Hypothalamus (tissue), 51 donors: ENCODE data around the gene SNAPIN.
"Not testable (repeated sequence)": the region's sequence is repeated elsewhere in the genome, so short reads cannot be mapped to it uniquely, and the experiment has no call there.

Experiments
- DNase-seq, 51 donors: peaks; one replicate each; lab custom pipeline; 2025; lab: John Stamatoyannopoulos, UW

The SNAPIN gene

DNA sequence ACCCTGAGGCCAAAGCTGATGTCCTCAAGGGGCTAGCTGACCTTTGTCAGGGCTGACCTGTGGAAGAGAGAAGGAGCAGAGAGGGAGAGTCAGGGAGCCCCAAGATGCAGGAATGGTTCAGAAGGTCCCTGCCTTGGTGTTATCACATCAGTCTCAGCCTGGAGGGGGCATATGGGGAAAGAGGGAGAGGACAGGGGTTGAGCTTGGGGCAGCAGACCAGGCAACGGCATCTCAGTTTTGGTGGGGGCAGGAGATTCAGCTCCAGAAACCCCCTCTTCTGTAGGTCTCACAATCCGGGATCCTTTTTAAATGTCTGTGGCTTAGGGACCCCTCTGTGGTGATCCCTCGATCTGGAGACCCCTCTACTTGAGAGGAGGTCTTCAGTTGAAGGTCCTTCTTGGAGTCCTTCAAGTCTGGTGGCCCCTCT lies 32.0 kb upstream of the SNAPIN start:
- no peak for DNase-seq

DNA sequence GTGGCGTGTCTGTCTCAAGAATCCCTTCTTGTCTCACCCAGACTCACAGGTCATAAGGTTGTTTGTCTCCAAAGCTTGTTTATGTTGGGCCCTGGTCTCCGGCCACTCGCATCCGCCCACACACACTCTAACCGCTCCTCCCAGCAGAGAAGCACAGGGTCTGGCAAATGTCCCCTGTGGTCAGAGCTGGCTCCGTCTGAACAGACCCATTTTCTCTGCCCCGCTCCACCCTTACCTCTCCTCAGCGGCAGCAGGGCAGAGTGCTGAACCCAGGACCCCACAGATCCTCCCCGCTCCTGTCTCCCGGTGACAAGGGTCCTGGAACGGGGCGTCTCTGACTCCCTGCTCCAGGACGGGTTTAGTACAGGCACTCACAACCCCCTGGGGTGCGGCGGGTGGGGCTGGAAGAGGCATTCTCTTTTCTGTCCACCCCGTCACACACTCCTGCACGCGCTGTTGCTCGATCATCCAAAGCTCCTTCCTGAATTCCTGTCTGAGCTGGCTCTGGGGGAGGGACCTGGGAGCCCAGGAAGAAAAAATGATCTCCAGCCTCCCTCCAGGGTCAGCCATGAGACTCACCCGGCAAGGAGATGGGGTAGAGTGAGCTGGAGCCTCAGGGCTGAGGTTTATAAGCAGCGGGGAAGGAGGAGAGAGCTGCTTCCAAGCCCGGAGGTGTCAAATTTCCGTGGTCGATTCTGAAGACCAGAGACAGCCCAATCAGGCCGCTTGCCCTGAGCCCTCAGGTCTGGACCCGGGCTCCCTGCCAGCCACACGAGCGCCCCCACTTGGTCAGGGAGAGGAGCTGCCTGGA lies 31.4 kb upstream of the SNAPIN start, which contains the start of gene S100A13:
Gene S100A13 (minus strand): TSS at position 602 of the 811 bp plus-strand sequence. CDS start 1,033 bp downstream, outside the sequence.
- peak in 39 of 51 donors; percentile 19 to 78 (median 63) for DNase-seq

DNA sequence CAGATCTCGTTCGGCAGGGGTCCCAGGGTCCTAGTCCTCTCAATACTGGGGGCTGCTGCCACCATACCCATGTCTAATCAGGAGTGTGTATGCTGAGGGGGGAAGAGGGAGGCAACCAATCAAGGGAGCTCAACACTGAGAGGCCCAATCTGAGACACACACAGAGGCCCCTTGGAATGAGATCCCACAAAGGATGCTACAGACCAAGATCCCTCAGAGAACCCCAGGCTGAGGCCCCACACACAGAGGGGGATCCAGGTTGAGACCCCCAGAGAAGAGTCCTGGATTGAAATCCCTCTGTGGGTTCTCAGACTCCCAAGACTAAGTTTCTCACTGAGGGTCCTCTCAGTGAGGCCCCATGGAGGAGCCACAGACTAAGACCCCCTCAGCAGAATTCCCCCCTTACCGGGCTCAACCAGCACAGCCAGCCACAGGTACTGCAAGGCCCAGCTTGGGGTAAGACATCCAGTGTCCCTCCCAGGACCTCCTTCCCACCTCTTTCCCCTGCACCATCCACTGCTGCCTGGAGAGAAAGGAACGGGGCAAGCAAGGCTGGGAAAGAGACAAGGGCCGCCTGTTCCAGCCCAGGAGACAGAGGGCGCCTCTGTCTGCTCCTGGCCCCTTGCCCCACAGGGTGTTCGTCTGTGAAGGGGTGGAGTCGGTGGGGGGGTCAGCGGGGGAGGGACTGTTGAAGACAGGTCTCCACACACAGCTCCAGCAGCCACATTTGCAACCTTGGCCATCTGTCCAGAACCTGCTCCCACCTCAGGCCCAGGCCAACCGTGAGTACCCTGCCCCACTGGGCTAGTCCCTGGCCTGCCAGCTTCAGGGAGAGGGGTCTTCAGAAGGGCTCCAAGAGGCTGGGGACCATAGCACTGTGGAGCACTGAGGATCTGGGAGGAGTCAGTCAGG lies 30.5 kb upstream of the SNAPIN start, which contains the start of gene S100A1:
Gene S100A1 (plus strand): TSS at position 720 of the 912 bp plus-strand sequence. CDS start 2,088 bp downstream, outside the sequence.
- DNase-seq = peak in 45 of 51 donors; percentile 16 to 90 (median 67)

DNA sequence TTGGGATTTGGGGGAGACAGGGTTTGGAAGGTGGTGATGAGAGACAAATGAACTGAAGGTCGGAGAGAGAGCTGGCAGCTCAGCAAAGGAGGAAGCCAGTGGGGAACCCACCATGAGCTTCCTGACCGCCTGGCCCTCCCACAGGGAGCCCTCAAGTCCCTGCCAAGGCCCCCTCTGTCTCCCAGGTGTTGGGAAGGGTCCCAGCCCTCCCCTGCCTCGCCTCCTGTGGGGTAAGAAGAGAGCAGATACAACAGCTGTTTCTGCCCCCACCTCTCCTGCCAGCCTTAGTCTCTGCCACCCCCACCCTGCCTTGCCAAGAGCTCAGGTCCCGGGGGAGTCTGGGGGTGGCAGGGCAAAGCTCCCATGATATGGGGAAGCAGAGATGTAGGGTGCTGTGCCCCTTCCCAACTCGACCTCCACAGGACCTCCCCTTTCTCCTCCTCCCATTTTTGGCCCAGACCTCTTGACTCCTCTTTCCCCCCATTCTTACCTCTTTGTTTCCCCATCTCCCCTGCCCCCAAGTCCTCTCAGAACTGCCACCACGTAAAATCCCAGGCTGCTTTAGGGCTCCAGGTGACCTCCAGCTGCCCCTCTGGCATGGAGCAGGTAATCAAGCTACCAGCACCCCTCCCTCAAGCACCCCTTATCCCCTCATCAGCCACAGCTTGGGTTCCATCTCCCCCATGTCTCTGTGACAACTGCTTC lies 29.7 kb upstream of the SNAPIN start:
- DNase-seq = peak in 1 of 51 donors; percentile 34

DNA sequence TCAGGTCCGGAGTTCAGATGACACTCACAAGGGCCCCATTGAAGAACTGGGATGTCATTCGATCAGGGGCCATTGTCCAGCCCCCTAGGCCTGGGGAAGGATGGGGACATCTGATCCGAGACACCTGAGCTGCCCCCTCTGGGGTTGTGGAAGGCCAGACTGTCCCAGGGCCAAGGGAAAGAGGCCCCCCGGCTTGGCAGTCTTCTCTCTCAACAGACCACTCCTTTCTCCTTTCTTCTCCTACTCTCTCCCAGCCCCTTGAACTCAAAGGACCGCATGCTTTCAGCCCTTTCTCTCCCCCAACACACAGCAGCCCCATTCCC lies 29.2 kb upstream of the SNAPIN start:
- DNase-seq = no peak

DNA sequence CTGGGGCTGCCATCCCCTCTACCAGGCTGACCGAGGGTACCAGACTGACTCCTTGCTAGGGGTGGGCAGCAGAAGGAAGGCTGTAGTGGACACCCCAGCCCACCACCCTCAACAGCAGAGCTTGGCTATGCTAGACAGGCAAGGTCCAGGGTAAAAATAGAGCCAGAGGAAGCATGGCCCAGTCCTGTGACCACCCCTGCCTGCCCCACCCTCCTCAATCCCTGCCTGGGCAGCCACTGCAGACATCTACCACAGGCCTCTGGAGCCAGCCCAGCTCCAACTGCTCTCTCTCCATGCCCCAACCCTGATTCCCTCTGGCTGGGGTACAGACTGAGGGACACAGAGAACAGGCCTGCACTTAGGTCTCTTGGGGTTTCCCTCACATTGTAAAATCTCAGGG lies 28.5 kb upstream of the SNAPIN start:
- DNase-seq = peak in 26 of 51 donors; percentile 13 to 74 (median 42)

DNA sequence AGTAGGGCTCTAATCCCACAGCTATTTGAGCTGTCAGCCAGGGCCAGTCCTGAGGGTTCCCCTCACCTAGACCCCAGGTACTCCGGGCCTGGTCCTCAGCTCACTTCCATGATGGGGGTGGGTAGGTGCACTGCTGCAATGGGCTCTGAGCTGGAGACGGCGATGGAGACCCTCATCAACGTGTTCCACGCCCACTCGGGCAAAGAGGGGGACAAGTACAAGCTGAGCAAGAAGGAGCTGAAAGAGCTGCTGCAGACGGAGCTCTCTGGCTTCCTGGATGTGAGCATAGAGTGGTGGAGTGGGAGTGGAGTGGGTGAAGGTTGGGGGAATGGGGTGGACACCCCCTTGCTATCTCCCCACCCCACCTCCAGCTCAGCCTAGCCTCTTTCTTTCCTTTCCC lies 28.1 kb upstream of the SNAPIN start:
- DNase-seq = no peak

DNA sequence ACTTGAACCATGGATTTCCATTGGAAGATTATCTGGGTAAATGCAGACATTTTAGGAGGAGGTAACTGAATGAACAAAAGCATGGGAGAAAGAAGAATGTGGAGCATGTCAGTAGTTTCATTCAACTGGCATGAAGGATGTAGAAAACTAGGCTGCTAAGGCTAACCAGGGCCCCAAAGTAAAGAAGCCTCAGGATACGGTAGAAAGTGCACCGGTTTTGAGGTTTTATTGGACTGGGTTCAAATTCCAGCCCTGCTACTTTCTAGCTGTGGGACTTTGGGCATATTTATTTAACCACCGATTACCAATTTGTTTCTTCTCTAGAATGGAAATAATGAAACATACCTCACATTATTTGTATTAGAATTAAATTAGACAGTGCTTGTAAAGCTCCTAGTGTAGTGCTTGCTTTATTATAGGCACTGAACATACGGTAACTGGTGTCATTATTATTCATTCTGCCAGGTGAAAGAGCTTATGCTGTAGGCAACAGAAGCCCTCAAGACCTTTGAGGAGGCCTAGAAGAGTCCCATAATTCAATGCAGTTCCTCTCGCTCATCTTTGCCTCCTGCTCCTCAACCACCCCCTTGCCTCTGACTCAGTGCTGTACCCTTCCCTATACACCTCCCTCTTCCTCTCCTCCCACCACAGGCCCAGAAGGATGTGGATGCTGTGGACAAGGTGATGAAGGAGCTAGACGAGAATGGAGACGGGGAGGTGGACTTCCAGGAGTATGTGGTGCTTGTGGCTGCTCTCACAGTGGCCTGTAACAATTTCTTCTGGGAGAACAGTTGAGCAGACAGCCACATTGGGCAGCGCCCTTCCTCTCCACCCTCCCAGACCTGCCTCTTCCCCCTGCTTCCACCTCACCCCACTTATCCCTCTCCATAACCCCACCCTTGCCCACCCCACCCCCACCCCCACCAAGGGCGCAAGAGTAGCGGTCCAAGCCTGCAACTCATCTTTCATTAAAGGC lies 27.2 kb upstream of the SNAPIN start:
- peak in 2 of 51 donors; percentile 5 to 51 for DNase-seq

DNA sequence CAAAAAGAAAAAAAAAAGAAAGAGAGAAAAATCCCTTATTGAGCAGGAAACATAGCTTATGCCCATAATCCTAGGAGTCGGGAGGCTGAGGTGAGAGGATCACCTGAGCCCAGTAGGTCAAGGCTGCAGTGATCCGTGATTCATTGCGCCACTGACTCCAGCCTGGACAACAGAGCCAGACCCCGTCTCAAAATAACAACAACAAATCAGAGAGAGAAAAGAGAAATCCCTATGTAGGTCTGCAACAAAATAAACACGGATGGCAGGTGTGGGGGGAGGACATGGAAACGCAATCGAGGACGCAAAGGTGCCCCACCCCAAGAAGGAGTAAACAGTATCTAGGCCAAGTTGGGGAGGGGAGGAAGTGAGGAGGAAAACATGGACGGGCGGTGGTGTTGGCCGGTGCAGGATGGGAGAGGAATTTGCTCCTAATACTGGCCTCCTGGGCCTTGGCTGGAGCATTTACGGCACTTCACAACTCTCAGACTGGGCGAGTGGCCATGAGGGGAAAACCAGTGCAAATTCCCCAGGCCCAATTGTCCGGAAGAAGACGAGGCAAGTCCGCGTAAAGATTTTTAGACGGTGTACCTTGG lies 25.2 kb upstream of the SNAPIN start:
- DNase-seq = peak in 3 of 51 donors; percentile 53 to 84 (median 64)

DNA sequence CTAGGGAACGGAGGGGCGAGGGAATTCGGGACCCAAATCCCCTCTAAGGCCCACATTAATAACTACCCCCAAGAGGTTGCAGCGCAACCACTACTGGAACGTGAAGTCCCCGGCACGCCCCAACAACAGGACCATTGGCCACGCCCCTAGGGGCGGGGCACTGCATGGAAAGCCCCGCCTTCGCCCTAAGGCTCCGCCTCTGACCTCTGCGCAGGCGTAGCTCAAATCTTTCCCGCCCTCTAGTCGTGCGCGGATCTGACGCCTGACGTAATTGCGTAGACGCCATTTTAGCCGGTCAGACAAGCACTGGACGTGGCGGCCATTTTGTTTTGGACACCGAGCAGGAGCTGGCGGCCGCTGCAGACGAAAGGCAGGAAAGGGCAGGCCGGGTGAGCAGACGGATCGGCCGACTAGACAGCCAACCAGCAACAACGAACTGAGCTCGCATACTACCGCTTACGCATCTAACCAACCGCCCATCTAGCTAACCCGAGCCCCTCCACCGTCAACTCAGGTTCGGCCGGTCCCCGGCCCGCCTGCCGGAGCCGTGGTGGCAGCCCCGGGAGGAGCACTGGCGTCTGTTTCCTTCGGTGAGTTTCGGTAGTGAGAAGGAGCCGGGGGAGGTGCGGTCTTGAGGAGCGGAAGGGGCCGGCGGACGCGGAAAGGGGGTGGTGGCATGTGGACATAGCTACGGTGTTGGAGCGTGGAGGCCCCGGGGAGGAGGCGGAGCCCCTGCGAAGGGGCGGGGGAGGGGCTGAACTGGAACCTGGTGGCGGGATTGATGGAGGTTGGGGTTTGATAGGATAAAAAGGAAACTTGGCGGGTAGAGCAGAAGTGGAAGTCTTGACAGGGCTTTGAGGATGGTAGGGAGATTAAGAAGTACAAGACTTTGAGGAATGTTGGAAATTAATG lies 24.5 kb upstream of the SNAPIN start, which contains the start of gene CHTOP:
Gene CHTOP (plus strand): TSS at position 313 of the 912 bp plus-strand sequence. CDS start 2,523 bp downstream, outside the sequence.
- DNase-seq = peak; percentile 74 to 99 (median 96)

DNA sequence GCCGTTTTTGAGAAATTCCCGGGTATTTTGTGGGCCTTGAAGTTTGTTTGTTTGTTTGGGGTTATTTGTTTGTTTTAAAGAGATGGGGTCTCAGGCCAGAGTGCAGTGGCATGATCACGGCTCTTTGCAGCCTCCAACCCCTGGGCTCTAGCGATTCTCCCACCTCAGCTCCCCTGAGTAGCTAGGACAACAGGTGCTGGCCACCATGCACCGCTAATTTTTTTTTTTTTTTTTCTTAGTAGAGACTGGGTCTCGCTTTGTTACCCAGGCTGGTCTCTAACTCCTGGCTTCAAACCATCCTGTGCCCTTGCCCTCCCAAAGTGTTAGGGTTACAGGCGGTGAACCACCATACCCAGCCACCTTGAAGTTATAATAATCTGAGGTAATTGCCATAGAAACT lies 22.6 kb upstream of the SNAPIN start:
- DNase-seq = no peak

DNA sequence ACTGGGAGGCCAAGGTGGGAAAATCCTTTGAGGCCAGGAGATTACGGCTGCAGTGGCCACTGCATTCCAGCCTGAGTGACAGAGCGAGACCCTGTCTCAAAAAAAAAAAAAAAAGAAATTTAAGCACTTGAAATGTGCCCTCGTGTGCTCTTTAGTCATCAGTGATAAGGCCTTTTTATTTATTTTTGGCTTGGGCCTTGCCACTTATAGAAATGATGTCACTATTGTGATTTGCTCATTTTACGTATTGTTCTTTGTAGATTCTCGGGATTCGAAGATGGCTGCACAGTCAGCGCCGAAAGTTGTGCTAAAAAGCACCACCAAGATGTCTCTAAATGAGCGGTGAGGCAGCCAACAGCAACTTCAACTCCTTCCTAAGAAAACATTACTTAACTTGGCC lies 22.2 kb upstream of the SNAPIN start:
- DNase-seq = no peak

DNA sequence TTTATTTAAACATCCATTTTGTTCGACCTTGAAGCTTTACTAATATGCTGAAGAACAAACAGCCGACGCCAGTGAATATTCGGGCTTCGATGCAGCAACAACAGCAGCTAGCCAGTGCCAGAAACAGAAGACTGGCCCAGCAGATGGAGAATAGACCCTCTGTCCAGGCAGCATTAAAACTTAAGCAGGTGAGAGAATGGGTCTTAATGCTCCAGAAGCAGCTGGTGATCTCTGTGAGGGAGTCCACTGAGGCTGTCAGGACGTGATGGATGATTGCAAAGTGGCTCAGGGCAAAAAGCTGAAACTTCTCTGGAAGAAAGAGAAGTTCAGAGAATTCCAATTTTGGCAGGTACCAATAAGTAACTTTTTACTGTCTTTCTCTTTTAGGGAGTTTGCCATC lies 20.2 kb upstream of the SNAPIN start:
- no peak for DNase-seq

DNA sequence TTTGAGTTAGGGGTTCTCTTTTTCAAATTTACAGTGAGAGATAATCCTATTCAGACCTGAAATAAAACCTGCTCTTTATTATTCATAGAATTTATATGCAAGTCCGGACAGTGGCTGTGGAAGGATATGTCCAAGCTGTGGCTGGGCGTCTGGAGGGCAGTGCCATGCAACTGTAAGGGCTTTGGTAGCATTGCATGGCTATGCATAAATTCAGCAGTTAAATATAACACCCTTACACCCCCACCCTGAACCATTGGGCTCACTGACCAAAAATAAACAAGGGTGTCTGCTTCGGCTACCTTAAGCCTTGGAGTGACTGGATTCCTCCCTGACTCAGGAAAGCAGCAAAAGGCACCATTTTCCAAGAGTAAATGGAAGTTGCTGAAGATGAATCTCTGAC lies 19.2 kb upstream of the SNAPIN start:
- no peak for DNase-seq

DNA sequence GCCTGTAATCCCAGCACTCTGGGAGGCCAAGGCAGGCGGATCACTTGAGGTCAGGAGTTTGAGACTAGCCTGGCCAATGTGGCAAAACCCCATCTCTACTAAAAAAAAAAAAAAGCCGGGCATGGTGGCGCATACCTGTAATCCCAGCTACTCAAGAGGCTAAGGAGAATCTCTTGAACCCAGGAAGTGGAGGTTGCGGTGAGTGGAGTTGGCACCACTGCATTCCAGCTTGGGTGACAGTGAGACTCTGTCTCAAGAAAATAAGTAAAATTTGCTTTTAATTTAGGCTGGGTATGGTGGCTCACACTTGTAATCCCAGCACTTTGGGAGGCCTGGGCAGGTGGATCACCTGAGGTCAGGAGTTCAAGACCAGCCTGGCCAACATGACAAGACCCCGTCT lies 18.3 kb upstream of the SNAPIN start:
- not testable (repeated sequence) for DNase-seq

DNA sequence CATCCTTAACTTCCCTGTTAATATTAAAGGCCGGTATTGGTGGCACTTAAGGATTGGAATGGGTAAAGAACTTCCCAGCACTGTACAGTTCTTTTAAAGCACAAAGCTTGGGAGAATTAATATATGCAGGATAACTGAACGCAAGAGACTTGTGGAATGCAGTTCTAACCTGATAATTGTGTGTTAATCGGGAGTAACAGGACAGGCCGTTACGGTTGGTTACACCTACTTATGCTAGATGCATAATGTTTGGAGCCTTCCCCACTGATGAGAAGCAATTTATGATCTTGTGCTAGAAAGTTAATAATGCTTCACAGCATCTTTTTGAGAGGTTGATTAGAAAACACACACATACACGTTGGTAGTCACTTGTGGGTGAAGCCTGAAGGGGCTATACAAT lies 17.6 kb upstream of the SNAPIN start:
- no peak for DNase-seq

DNA sequence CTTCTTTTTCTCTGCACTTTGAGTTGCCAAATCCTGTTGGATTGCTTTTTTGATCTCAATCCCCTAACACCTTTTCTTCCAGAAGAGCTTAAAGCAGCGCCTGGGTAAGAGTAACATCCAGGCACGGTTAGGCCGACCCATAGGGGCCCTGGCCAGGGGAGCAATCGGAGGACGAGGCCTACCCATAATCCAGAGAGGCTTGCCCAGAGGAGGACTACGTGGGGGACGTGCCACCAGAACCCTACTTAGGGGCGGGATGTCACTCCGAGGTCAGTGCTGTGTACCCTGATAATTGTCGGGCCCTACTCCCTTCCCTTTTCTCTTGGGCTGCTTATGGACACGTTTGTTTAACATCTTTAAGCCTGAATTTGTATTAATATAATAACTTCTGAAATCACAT lies 16.3 kb upstream of the SNAPIN start:
- no peak for DNase-seq

DNA sequence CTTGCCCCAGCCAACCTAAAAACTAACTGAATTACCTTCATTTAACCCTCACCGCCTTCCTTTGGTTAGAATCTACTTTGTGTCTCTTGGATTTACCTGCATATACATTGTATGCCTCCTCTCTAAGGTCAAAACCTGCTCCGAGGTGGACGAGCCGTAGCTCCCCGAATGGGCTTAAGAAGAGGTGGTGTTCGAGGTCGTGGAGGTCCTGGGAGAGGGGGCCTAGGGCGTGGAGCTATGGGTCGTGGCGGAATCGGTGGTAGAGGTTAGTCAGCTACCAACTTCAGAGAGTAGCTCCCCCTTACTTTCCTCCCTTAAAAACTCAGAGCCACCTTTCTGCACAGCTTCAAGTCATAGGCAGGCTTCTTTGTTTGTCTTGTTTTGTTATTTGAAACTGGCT lies 15.4 kb upstream of the SNAPIN start:
- DNase-seq = no peak
